HT-29 (cell line): ENCODE results near the gene OCA2. TPM values are rescaled to one million over a fixed set of nuclear protein-coding genes. Genes with fewer than 3 reads are reported as not detected.
"Not testable (repeated sequence)": the region's sequence is repeated elsewhere in the genome, so short reads cannot be mapped to it uniquely, and the experiment has no call there.

Experiments
- DNase-seq: peaks from one replicate; pipeline ENCODE4 v3.0.0-alpha.2; 2015; ENCODE audit warnings: low spot score
- total RNA-seq: library from RNA; depleted of rRNA; stranded (reverse); fragments of >200 nt; shearing (Covaris generic); gene quantifications from 2 replicates; pipeline ENCODE4 v1.2.3, GENCODE V29; 2014

OCA2 gene
- total RNA-seq, 1 experiment from 2014 or later, result not detected

DNA sequence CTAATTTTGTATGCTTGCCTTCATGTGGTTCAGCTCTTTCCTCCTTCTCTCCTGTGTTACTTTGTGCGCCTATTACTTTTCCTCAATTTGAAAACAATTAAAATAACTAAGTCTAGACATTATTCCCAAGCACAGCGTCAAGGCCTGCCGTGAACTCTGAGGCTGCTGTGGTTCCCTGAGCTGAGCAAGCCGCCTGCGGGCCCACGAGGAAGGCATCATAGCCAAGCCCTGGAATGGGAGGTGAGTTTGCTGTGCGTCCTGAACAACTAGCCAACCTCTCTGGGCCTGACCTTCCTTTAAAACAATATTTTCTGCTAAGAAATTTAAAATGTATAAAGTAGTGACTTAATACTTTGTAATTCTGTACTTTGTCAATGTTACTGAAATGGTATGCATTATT lies 327.2 kb downstream of the OCA2 start:
- DNase-seq, result no peak

DNA sequence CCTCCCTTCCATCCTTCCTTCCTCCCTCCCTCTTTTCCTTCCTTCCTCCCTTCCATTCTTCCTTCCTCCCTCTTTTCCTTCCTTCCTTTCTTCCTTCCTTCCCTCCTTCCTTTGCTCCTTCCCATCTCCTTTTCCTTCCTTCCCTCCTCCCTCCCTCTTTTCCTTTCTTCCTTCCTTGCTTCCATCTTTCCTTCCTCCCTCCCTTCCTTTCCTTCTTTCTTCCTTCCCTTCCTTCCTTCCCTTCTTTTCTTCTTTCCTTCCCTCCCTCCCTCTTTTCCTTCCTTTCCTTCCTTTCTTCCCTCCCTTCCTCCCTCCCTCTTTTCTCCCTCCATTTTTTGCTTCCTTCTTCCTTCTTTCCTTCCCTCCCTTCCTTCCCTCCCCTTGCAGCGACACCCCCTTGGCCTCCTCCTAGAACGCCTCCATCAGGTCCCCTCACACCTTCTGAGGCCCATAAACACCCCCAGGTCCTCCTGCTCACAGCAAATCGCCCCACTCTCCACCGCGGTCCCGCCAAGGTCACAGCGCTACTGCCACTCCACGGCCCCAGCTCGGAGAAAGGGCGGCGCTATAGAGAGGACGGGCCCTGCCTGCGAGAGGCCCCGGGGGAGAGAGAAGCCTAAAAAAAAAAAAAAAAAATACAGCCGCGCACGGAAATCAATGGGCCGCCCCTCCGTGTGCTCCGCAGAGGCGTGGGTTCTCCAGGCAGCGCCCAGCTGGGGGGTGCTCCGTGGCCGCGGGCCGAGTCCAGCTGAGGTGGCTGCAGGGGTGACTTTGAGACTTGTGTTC lies 328.2 kb downstream of the OCA2 start:
- no peak for DNase-seq

DNA sequence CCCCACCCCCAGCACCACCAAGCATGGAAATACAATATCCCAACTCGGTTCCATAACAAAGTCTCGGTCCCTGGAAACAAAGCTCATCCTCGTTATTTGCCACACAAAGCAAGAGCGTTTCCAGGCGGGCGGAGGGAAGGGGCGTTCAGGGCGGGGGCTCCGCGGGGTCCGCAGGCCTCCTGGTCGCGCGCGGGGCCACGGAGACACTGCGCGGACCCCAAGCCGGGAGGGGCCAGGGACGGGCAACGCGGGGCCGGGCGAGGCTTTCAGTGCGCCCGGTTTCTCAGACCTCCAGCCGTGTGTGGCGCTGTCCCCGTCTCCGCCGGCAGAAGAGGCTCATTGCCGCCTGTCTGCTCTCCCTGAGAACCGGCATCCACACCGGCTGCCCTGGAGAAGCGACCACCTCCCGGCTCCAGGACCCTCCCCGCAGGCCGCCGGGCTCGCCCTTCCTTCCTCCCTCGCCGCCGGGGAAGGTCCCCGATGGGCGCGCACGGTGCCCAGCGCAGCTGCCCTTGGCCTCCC lies 329.0 kb downstream of the OCA2 start:
- no peak for DNase-seq

DNA sequence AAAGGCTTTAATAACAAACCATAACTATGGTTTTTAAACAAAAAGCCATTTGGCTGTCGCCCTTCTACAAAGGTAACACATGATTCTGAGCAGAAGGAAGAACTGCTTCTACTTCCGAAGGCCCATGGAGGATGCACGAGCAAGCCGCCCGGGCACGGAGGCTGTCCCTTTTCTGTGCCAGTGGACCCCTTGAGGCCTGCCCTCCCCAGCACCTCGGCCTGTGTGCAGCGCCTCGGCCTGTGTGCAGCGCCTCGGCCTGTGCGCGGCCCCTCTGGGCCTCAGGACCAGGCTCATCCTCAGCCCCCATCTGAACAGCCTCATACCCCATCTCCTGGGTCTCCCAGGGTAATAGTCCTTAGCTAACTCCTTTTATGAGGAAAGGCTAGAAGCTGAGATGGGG lies 329.5 kb downstream of the OCA2 start:
- no peak for DNase-seq

GRCh38 chr15:27768732-27769475 lies 330.2 kb downstream of the OCA2 start:
- DNase-seq, result no peak

DNA sequence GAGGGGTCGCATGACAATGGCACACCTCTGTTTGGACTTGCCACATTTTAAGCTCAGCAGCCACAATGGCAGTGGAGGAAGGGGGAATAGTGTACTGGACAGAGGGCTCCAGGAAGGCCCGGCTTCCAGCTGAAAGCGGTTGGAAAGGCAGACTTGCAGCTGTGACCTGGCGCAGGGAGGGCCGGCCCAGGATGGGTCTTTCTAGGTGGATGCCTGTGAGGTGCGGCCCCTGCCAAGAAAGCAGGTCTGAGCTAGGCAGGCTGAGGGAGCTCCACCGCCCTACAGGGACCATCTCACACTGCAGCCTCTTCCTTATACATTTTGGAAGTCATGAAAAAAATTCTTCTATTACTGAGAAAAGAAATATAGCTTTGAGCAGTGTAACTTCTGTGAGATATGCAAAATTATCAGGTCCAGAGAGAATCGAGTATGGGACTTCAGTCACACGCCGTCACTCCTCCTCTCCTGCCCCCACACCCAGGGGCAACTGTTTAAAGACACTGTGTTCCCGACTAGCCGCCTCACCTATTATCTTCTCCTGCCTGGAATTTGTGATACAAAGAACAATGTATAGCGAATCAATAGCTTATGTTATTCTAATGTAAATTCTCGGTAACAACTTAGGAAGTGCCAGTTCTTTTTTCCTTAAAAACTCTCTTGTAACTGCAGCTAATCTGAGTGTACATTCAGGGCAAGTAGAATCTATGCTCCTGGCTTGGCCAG lies 331.0 kb downstream of the OCA2 start:
- DNase-seq, result no peak

DNA sequence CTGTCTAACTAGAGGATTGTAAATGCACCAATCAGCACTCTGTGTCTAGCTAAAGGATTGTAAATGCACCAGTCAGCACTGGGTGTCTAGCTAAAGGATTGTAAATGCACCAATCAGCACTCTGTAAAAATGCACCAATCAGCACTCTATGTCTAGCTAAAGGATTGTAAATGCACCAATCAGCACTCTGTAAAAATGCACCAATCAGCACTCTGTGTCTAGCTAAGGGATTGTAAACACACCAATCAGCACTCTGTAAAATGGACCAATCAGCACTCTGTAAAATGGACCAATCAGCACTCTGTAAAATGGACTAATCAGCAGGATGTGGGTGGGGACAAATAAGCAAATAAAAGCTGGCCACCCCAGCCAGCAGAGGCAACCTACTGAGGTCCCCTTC lies 331.7 kb downstream of the OCA2 start:
- not testable (repeated sequence) for DNase-seq

DNA sequence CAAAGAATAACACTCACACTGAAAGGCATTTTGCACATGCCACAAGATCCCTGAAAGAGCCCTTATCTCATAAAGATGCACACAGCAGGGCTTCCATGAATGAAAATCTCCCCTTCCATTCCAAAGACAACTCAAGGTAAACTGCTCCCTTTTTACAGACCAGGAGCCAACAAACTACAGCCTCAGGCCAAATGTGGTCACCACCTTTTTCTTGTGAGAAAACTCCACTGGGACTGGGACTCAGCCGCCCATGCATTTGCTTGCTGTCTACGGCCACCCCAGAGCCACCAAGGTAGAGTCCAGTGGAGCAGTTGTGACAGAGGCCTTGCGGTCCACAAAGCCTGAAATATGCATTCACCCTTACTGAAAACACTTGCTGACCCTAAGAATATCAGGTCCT lies 334.8 kb downstream of the OCA2 start:
- DNase-seq, result no peak

DNA sequence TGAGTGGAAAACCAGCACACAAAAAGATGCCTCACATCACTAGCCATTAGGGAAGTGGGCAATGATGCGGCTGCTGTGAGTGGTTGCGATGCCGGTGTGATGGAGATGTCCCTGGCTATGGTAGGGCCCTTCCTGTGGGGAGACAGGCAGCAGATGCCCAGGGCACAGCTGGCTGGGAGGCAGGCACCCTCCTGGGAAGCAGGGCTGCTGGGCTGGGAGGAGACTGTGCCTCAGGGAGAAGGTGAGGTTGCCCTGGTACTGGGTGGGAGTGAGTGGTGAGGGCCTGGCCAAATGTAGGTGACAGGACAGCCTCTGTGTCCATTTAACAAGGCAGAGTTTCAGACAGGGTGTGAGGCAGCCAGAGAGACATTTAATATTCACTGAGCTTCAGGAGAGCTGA lies 335.6 kb downstream of the OCA2 start:
- DNase-seq, result no peak

DNA sequence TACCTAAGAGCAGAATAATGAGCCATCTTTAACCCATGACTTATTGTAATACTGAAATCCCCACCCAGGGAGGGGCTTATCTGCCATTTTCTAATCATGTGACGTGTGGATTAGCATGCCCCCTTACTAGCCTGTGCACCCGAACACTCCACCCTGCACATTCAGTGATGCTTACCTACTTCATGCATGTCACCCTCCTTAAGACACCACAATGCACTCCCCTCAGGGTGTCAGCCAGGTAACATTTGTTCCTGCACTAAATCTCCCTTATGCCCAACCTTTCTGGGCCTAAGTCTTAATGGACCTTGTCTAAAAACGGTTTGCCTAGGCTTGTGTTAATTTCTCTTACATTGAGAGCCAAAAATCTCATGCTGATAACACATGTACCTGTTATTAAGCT lies 336.6 kb downstream of the OCA2 start:
- no peak for DNase-seq

DNA sequence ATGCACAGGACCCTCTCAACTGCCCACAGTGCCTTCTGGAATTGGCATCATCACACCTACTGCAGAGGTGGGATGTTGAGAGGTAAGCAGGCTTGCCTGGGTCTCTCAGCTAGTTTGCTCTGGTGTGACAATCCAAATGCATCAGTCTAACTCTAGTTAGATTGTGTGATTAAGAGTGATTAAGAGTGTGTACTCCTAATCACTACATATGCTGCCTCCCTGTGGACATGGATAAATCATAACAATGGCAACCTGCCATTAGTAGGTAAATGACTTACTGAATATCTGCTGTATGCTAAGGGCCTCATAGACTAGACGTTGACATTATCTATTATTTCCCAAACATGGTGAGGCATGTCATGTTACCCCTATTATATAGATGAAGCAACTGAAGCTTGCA lies 342.1 kb downstream of the OCA2 start:
- no peak for DNase-seq

GRCh38 chr15:27752691-27753090 lies 346.4 kb downstream of the OCA2 start:
- no peak for DNase-seq

- no peak for DNase-seq
Measured at GRCh38 chr15:27747997-27748396, 351.1 kb downstream of the OCA2 start.

- DNase-seq, result no peak
Measured at GRCh38 chr15:27746401-27746955, 352.6 kb downstream of the OCA2 start.

DNA sequence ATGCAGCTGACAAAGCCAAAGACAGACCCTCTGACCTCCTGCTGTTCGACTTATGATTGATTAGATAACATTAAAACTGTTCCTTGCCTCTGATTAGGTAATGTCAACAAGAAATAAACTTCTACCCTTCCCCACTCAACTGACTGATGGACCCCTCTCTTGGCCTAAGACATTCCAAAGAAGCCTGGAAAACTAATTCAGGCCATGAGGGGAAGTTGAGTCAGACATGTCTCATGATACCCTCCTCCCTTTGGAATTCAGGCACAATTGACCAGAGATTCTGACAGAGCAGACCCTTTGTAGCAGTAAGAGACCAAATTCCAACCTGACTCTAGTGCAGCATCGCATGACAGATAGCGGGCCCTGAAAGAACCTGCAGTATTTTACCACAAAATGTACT lies 354.5 kb downstream of the OCA2 start:
- DNase-seq, result no peak

DNA sequence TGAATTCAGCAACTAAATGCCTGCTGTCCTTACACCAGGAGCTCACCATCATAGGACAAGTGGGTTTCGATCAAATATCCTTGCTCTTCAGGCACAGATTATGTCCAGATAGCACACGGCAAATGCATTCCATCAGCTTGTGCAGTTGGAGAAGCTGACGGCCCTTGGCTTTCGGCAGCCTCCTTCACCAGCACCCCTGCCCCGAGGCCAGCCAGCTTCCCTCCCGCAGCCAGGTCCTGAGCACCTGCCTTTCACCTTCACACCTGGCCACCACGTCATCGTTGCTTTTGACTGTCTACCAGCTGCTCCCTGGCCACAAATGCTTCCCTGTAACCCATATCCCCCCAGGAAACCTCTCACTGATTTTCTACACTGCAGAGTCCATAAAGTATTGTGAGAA lies 355.5 kb downstream of the OCA2 start:
- DNase-seq, result no peak

GRCh38 chr15:27742751-27743477 lies 356.2 kb downstream of the OCA2 start:
- no peak for DNase-seq

GRCh38 chr15:27741226-27741860 lies 357.8 kb downstream of the OCA2 start:
- DNase-seq, result no peak

DNA sequence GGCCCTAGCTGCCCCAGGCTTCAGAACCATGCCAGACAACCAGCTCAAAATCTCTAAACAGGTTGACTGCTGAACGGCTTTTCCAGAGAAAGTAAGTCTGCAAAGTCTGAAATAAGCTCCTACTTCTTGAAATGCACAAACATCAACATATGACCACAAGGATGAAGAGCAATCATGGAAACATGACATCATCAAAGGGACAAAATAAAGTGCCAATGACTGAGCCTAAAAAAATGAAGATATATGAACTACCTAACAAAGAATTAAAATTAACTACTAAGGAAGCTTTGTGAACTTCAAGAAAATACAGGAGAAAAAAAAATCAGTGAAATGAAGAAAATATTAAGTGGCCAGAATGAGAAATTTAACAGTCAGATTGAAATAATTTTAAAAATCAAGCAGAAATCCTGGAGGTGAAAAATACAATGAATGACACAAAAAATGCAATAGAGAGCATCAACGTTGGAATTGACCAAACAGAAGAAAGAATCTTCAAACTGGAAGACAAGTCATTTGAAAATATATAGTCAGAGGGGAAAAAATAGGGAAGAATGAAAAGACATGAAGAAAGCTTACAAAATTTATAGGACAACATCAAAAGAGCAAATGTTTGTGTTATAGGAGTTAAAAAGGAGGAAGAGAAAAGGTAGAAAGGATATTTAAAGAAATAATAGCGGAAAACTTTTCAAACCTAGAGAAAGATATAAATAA lies 364.2 kb downstream of the OCA2 start:
- no peak for DNase-seq

DNA sequence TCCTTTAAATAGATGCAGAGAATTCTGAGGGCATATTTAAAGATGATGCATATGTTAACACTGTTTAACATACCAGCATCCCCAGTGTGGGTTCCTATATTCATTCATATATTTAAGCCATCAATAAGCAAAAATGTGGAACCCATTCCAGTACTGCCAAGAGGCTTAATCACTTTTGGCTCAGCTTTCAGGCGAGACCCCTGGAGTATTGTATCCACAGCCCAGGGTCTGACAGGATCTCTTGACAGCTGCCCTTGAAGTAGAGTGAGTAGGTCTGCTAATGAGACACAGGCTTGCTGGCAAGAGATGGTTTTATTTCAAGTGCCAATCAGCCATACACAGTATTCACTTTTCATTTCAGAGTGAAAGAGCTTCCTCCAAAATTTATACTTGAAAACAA lies 367.3 kb downstream of the OCA2 start:
- DNase-seq, result no peak
